Ectodermal cell (in vitro differentiated cells): ENCODE results near the gene CSNK2A1.

Experiments used
- H3K27ac ChIP-seq: 2 replicates; pipeline ENCODE4 v1.7.0; 2013; ENCODE audit warnings: mild to moderate bottlenecking, low read depth, low read length; ENCODE audit not compliant: insufficient read depth, poor library complexity, severe bottlenecking
- H3K27me3 ChIP-seq: 2 replicates; pipeline ENCODE4 v1.7.0; 2013; ENCODE audit warnings: mild to moderate bottlenecking, low read length; ENCODE audit not compliant: insufficient read depth, control insufficient read depth, poor library complexity, severe bottlenecking
- H3K36me3 ChIP-seq: one replicate; pipeline ENCODE4 v1.7.0; 2013; ENCODE audit warnings: low read length; ENCODE audit not compliant: control insufficient read depth, insufficient read depth
- H3K4me1 ChIP-seq: one replicate; pipeline ENCODE4 v1.7.0; 2013; ENCODE audit warnings: low read length; ENCODE audit not compliant: control insufficient read depth, insufficient read depth
- H3K4me3 ChIP-seq: 2 replicates; pipeline ENCODE4 v1.7.0; 2013; ENCODE audit warnings: low read depth, low read length, control low read depth; ENCODE audit not compliant: insufficient read depth
- H3K9me3 ChIP-seq: 2 replicates; pipeline ENCODE4 v1.7.0; 2013; ENCODE audit warnings: mild to moderate bottlenecking, low read length, moderate library complexity; ENCODE audit not compliant: control insufficient read depth
- WGBS, 2 experiments: methylation state at CpG; one replicate each; pipeline ENCODE4 v1.1.7; 2013; ENCODE audit warnings: missing lambda C conversion rate in 2 of 2; 5-methylcytosine and 5-hydroxymethylcytosine counted together

CSNK2A1 gene

GRCh38 chr20:577167-577791 is 33.7 kb upstream of the CSNK2A1 start:
- WGBS, 2 experiments = 78% methylated on average over 12 of the region's 12 CpGs
- H3K4me1 ChIP-seq = peaks cover 19% of the 10 kb centered on the region
- H3K9me3 ChIP-seq = no peaks in the 10 kb centered on the region
- H3K27me3 ChIP-seq = peaks cover 25% of the 10 kb centered on the region
- H3K4me3 ChIP-seq = no peak overlapping the region
- no peak overlapping the region for H3K27ac ChIP-seq
- no peaks in the 10 kb centered on the region for H3K36me3 ChIP-seq

- no peak overlapping the region for H3K4me3 ChIP-seq
- no peak overlapping the region for H3K27ac ChIP-seq
- 97 to 99% methylated on average over 3 of the region's 3 CpGs for WGBS, 2 experiments
- no peaks in the 10 kb centered on the region for H3K36me3 ChIP-seq
- peaks cover 29% of the 10 kb centered on the region for H3K4me1 ChIP-seq
- H3K27me3 ChIP-seq = peaks cover 31% of the 10 kb centered on the region
- H3K9me3 ChIP-seq = no peaks in the 10 kb centered on the region
These were observed 32.6 kb upstream of the CSNK2A1 start for GRCh38 chr20:576156-576555.

- Histone ChIP-seq H3K36me3 (no peaks in the 10 kb centered on the region), H3K27me3 (peaks cover 31% of the 10 kb centered on the region), H3K9me3 (no peaks in the 10 kb centered on the region), H3K27ac (no peak overlapping the region), H3K4me1 (peaks cover 30% of the 10 kb centered on the region), H3K4me3 (no peak overlapping the region)
- WGBS, 2 experiments = 80 to 96% methylated on average over 3 of the region's 3 CpGs
These were observed 31.6 kb upstream of the CSNK2A1 start for GRCh38 chr20:575230-575629.

- WGBS, 2 experiments = 14 to 18% methylated on average over 15 of the region's 15 CpGs
- Histone ChIP-seq H3K9me3 (no peaks in the 10 kb centered on the region), H3K36me3 (no peaks in the 10 kb centered on the region), H3K4me3 (no peak overlapping the region), H3K27ac (no peak overlapping the region), H3K27me3 (peaks cover 31% of the 10 kb centered on the region), H3K4me1 (peaks cover 30% of the 10 kb centered on the region)
These were observed 30.8 kb upstream of the CSNK2A1 start for GRCh38 chr20:574297-574942.

- no peaks in the 10 kb centered on the region for H3K9me3 ChIP-seq
- H3K27me3 ChIP-seq = peaks cover 31% of the 10 kb centered on the region
- H3K4me1 ChIP-seq = peaks cover 30% of the 10 kb centered on the region
- H3K4me3 ChIP-seq = no peak overlapping the region
- 80% methylated on average over 12 of the region's 12 CpGs for WGBS, 2 experiments
- no peak overlapping the region for H3K27ac ChIP-seq
- no peaks in the 10 kb centered on the region for H3K36me3 ChIP-seq
These were observed 30.1 kb upstream of the CSNK2A1 start for GRCh38 chr20:573414-574296.

GRCh38 chr20:572727-573126 is 29.1 kb upstream of the CSNK2A1 start:
- Histone ChIP-seq H3K9me3 (no peaks in the 10 kb centered on the region), H3K36me3 (no peaks in the 10 kb centered on the region), H3K4me1 (peaks cover 37% of the 10 kb centered on the region), H3K27me3 (peaks cover 31% of the 10 kb centered on the region), H3K4me3 (no peak overlapping the region), H3K27ac (no peak overlapping the region)
- 82% methylated on average over 7 of the region's 7 CpGs for WGBS, 2 experiments

- Histone ChIP-seq H3K27ac (no peak overlapping the region), H3K27me3 (peaks cover 31% of the 10 kb centered on the region), H3K4me3 (no peak overlapping the region)
These were observed 28.3 kb upstream of the CSNK2A1 start for GRCh38 chr20:571754-572441.

GRCh38 chr20:568673-569415 is 25.3 kb upstream of the CSNK2A1 start:
- WGBS, 2 experiments = 86 to 87% methylated on average over 14 of the region's 14 CpGs
- no peak overlapping the region for H3K27ac ChIP-seq

More at GRCh38 chr20:571754-572441, 28.3 kb upstream of the CSNK2A1 start:
- no peaks in the 10 kb centered on the region for H3K36me3 ChIP-seq
- H3K4me1 ChIP-seq = peaks cover 37% of the 10 kb centered on the region
- no peaks in the 10 kb centered on the region for H3K9me3 ChIP-seq
- WGBS, 2 experiments = 24 to 31% methylated on average over 24 of the region's 24 CpGs

GRCh38 chr20:568097-568652 is 24.6 kb upstream of the CSNK2A1 start:
- no peak overlapping the region for H3K27ac ChIP-seq
- WGBS, 2 experiments = 59 to 60% methylated on average over 20 of the region's 20 CpGs
- no peaks in the 10 kb centered on the region for H3K36me3 ChIP-seq
- H3K27me3 ChIP-seq = peaks cover 15% of the 10 kb centered on the region
- H3K9me3 ChIP-seq = no peaks in the 10 kb centered on the region
- no peak overlapping the region for H3K4me3 ChIP-seq
- peaks cover 23% of the 10 kb centered on the region for H3K4me1 ChIP-seq

More at GRCh38 chr20:568673-569415, 25.3 kb upstream of the CSNK2A1 start:
- Histone ChIP-seq H3K36me3 (no peaks in the 10 kb centered on the region), H3K27me3 (peaks cover 22% of the 10 kb centered on the region), H3K4me1 (peaks cover 26% of the 10 kb centered on the region), H3K9me3 (no peaks in the 10 kb centered on the region), H3K4me3 (no peak overlapping the region)
